Smooth muscle cell (in vitro differentiated cells): Measurements from ENCODE around the gene MAML3. TPM values are rescaled to one million over a fixed set of nuclear protein-coding genes. Genes with fewer than 3 reads are reported as not detected.

Experiments used
- DNase-seq: peaks from one replicate; lab custom pipeline; 2025; ENCODE audit not compliant: unreplicated experiment; lab: John Stamatoyannopoulos, UW
- H2AFZ ChIP-seq: fragments of 200-600 bp; sonication (generic); 2 replicates; pipeline ENCODE4 v1.6.0; 2016; ENCODE audit warnings: antibody characterized with exemption, low read depth, mild to moderate bottlenecking
- H3F3A ChIP-seq: fragments of 200-600 bp; sonication (generic); 2 replicates; pipeline ENCODE4 v1.6.0; 2017; ENCODE audit warnings: antibody characterized with exemption, low read depth
- H3K27ac ChIP-seq: fragments of 200-600 bp; sonication (generic); 2 replicates; pipeline ENCODE4 v1.5.1; 2016; ENCODE audit warnings: low read depth, mild to moderate bottlenecking
- H3K27me3 ChIP-seq: fragments of 200-600 bp; sonication (generic); 2 replicates; pipeline ENCODE4 v1.6.1; 2016; ENCODE audit warnings: low read depth, mild to moderate bottlenecking
- H3K36me3 ChIP-seq: fragments of 200-600 bp; sonication (generic); 2 replicates; pipeline ENCODE4 v1.5.1; 2016; ENCODE audit warnings: low read depth
- H3K4me1 ChIP-seq: fragments of 200-600 bp; sonication (generic); 2 replicates; pipeline ENCODE4 v1.5.1; 2016; ENCODE audit warnings: low read depth
- H3K4me2 ChIP-seq: fragments of 200-600 bp; sonication (generic); 2 replicates; pipeline ENCODE4 v1.6.0; 2016; ENCODE audit warnings: mild to moderate bottlenecking
- H3K4me3 ChIP-seq: fragments of 200-600 bp; sonication (generic); 2 replicates; pipeline ENCODE4 v1.5.1; 2016; ENCODE audit warnings: mild to moderate bottlenecking
- H3K79me2 ChIP-seq: fragments of 200-600 bp; sonication (generic); 2 replicates; pipeline ENCODE4 v1.6.0; 2016; ENCODE audit warnings: low read depth, mild to moderate bottlenecking
- H3K9ac ChIP-seq: fragments of 200-600 bp; sonication (generic); 2 replicates; pipeline ENCODE4 v1.6.0; 2016; ENCODE audit warnings: low read depth
- H3K9me3 ChIP-seq: fragments of 200-600 bp; sonication (generic); replicated peaks from 2 replicates; pipeline ENCODE4 v1.5.1; 2016; ENCODE audit warnings: low read depth
- H4K20me1 ChIP-seq: fragments of 200-600 bp; sonication (generic); 2 replicates; pipeline ENCODE4 v1.6.0; 2016; ENCODE audit warnings: low read depth
- WGBS: methylation state at CpG from one replicate; pipeline ENCODE4 v1.1.7; 2016; ENCODE audit warnings: low lambda C conversion rate; 5-methylcytosine and 5-hydroxymethylcytosine counted together
- polyA plus RNA-seq: library from polyadenylated mRNA; unstranded; fragments of >200 nt; fragmentation: Nextera tagmentation; extraction: Ambion mirVana; gene quantifications from 2 replicates; pipeline ENCODE4 v1.2.1, GENCODE V29; 2016
- total RNA-seq: library from RNA; depleted of rRNA; stranded (reverse); fragments of >200 nt; gene quantifications from 2 replicates; pipeline ENCODE4 v1.2.3, GENCODE V29; 2014
- TF ChIP-seq, protein P1 (sequence below): fragments of 200-600 bp; sonication (generic); IDR thresholded peaks from 2 replicates; pipeline ENCODE4 v1.5.1; 2017; ENCODE audit warnings: borderline replicate concordance, mild to moderate bottlenecking, antibody characterized with exemption; ENCODE audit not compliant: insufficient read depth, poor library complexity, severe bottlenecking

MAML3 gene
- total and polyA plus RNA-seq, 2 experiments from 2014 or later, result 4.9 to 12.6 TPM

GRCh38 chr4:139764686-139765310 lies 389.2 kb downstream of the MAML3 start:
- 66% methylated on average over 9 of the region's 9 CpGs for WGBS

GRCh38 chr4:139764182-139764581 lies 389.8 kb downstream of the MAML3 start:
- Histone ChIP-seq H3K27me3 (no peaks in the 10 kb centered on the region), H3K4me3 (no peak overlapping the region), H3K9ac (no peak overlapping the region), H3K4me2 (peak overlapping the region; percentile 74), H3K36me3 (no peaks in the 10 kb centered on the region), H3K9me3 (no peaks in the 10 kb centered on the region), H3F3A (peaks cover 22% of the 10 kb centered on the region), H2AFZ (no peak overlapping the region), H3K79me2 (peaks cover 9% of the 10 kb centered on the region), H3K4me1 (peaks cover 29% of the 10 kb centered on the region), H4K20me1 (peaks cover 30% of the 10 kb centered on the region), H3K27ac (peak overlapping the region; percentile 69)
- DNase-seq, result no peak
- 63% methylated on average over 8 of the region's 8 CpGs for WGBS
- TF ChIP-seq, protein P1, sequence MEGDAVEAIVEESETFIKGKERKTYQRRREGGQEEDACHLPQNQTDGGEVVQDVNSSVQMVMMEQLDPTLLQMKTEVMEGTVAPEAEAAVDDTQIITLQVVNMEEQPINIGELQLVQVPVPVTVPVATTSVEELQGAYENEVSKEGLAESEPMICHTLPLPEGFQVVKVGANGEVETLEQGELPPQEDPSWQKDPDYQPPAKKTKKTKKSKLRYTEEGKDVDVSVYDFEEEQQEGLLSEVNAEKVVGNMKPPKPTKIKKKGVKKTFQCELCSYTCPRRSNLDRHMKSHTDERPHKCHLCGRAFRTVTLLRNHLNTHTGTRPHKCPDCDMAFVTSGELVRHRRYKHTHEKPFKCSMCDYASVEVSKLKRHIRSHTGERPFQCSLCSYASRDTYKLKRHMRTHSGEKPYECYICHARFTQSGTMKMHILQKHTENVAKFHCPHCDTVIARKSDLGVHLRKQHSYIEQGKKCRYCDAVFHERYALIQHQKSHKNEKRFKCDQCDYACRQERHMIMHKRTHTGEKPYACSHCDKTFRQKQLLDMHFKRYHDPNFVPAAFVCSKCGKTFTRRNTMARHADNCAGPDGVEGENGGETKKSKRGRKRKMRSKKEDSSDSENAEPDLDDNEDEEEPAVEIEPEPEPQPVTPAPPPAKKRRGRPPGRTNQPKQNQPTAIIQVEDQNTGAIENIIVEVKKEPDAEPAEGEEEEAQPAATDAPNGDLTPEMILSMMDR, result no peak

More at GRCh38 chr4:139764686-139765310, 389.2 kb downstream of the MAML3 start:
- peaks cover 29% of the 10 kb centered on the region for H3K4me1 ChIP-seq
- no peak overlapping the region for H3K4me3 ChIP-seq
- no peaks in the 10 kb centered on the region for H3K27me3 ChIP-seq
- peaks cover 22% of the 10 kb centered on the region for H3F3A ChIP-seq
- H3K9ac ChIP-seq, result no peak overlapping the region
- no peak for DNase-seq
- TF ChIP-seq, protein P1, result no peak
- H4K20me1 ChIP-seq, result peaks cover 26% of the 10 kb centered on the region
- no peak overlapping the region for H3K27ac ChIP-seq
- no peak overlapping the region for H2AFZ ChIP-seq
- H3K4me2 ChIP-seq, result no peak overlapping the region
- H3K79me2 ChIP-seq, result peaks cover 3% of the 10 kb centered on the region
- H3K9me3 ChIP-seq, result no peaks in the 10 kb centered on the region
- H3K36me3 ChIP-seq, result no peaks in the 10 kb centered on the region

DNA sequence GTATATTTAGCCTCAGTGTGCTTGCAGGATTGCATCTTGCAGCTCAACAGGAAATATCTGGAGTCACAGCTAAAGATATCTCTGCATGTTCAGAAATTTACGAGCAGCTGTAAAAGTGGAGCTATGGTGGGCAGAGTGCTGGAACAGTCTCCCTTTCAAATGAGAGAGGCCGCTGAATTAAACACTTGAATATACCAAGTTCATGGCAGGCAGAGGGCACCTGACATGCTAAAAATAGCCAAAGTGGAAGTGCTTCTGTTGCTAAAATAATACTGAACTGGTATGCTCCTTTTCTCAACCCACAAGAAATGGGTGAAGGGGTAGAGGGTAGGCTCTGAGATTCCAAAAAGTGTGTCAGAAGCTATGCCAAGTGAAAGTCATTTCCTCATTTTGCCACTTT lies 390.3 kb downstream of the MAML3 start:
- H3F3A ChIP-seq, result peaks cover 22% of the 10 kb centered on the region
- no peaks in the 10 kb centered on the region for H3K9me3 ChIP-seq
- H3K36me3 ChIP-seq, result no peaks in the 10 kb centered on the region
- H2AFZ ChIP-seq, result no peak overlapping the region
- H3K4me1 ChIP-seq, result peaks cover 29% of the 10 kb centered on the region
- peaks cover 7% of the 10 kb centered on the region for H3K79me2 ChIP-seq
- H3K4me3 ChIP-seq, result no peak overlapping the region
- H3K9ac ChIP-seq, result no peak overlapping the region
- no peak for DNase-seq
- TF ChIP-seq, protein P1, result no peak
- 20% methylated on average over 2 of the region's 2 CpGs for WGBS
- no peaks in the 10 kb centered on the region for H3K27me3 ChIP-seq
- peak overlapping the region; percentile 74 for H3K4me2 ChIP-seq
- peak overlapping the region; percentile 69 for H3K27ac ChIP-seq
- peaks cover 29% of the 10 kb centered on the region for H4K20me1 ChIP-seq

GRCh38 chr4:139763205-139763604 lies 390.8 kb downstream of the MAML3 start:
- H3K9me3 ChIP-seq, result no peaks in the 10 kb centered on the region
- no peak for DNase-seq
- no peaks in the 10 kb centered on the region for H3K36me3 ChIP-seq
- H3K27ac ChIP-seq, result peak overlapping the region; percentile 69
- 18% methylated on average over 6 of the region's 6 CpGs for WGBS
- H3K27me3 ChIP-seq, result no peaks in the 10 kb centered on the region
- H3K79me2 ChIP-seq, result peaks cover 11% of the 10 kb centered on the region
- H2AFZ ChIP-seq, result no peak overlapping the region
- peaks cover 29% of the 10 kb centered on the region for H3K4me1 ChIP-seq
- peaks cover 22% of the 10 kb centered on the region for H3F3A ChIP-seq
- no peak overlapping the region for H3K9ac ChIP-seq
- H4K20me1 ChIP-seq, result peaks cover 29% of the 10 kb centered on the region
- no peak overlapping the region for H3K4me3 ChIP-seq
- TF ChIP-seq, protein P1, result no peak
- H3K4me2 ChIP-seq, result peak overlapping the region; percentile 74
